GM21528 (cell line): ENCODE data around the gene ACOXL.
A peak's percentile ranks its signal among the peaks of the same experiment; 100 is the strongest.

Experiments
- ATAC-seq: cut with Tn5 transposase; IDR thresholded peaks from one replicate; pipeline ENCODE4 v1.9.1; 2021; ENCODE audit warnings: mild to moderate bottlenecking, moderate library complexity; ENCODE audit not compliant: unreplicated experiment, low FRiP score

ACOXL gene

DNA sequence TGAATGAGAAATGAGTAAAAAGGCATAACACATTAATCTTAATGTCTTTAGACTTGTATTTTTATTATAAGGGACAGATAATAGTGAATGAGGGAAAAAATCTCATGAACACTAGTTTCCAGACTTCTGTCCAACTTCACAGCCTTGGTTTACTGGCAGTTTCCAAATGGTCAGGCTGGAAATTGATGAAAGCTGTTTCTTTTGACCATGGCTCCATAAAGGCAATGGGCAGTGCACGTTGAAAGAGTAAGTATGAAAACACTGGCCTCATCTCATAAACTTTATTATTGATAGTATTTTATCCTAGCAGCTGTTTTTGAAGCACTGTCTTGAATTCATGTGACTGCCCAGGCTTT lies 411.4 kb downstream of the ACOXL start:
- ATAC-seq: no peak

GRCh38 chr2:111145103-111145760 lies 412.9 kb downstream of the ACOXL start:
- ATAC-seq: no peak

DNA sequence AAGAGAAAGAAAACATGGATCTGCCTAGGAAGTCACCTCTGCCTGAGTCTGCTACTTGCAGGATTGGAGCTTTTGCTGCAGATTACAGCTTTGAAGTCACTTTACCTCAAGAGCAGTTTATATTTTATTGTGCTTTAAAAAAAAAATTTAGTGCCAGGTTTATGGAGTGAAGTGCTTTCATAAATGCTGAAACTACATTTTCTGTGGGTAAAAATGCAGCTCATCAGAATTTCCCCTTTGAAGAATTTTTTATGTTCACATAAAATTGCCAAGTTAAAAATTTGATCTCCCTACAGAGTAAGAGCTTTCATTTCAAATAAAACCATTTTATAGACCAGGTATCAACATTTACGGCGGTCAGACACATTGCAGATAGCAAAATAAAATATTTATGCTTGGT lies 413.6 kb downstream of the ACOXL start:
- ATAC-seq: no peak

- no peak for ATAC-seq
Measured at GRCh38 chr2:111148225-111148873, 416.0 kb downstream of the ACOXL start.

GRCh38 chr2:111148925-111149324 lies 416.6 kb downstream of the ACOXL start:
- ATAC-seq: no peak

DNA sequence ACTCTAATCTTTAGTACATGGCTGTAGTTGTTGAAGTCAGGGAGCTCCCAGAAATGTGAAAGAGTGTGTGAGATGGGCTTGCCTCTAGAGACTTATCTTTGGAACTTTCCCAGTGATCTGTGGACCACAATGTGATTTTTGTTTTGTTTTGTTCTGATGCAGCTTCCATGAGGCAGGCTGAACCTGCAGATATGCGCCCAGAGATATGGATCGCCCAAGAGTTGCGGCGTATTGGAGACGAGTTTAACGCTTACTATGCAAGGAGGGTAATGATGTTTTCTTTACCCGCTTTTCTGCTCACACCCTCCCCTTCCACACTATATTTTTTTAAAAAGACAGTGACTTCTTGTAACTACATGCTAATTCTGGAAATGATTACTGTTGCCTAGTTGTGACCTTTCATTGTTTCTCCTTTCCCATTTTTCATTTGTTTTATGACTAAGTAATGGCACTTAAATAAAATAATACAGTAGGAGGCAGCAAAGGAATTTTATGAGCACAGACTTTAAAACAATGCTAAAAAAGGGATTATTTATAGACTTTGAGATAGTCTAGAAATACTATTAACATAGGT lies 417.6 kb downstream of the ACOXL start:
- no peak for ATAC-seq

GRCh38 chr2:111154758-111155157 lies 422.4 kb downstream of the ACOXL start:
- no peak for ATAC-seq

GRCh38 chr2:111155610-111156009 lies 423.2 kb downstream of the ACOXL start:
- no peak for ATAC-seq

- ATAC-seq: no peak
Measured at GRCh38 chr2:111156529-111156928, 424.2 kb downstream of the ACOXL start.

DNA sequence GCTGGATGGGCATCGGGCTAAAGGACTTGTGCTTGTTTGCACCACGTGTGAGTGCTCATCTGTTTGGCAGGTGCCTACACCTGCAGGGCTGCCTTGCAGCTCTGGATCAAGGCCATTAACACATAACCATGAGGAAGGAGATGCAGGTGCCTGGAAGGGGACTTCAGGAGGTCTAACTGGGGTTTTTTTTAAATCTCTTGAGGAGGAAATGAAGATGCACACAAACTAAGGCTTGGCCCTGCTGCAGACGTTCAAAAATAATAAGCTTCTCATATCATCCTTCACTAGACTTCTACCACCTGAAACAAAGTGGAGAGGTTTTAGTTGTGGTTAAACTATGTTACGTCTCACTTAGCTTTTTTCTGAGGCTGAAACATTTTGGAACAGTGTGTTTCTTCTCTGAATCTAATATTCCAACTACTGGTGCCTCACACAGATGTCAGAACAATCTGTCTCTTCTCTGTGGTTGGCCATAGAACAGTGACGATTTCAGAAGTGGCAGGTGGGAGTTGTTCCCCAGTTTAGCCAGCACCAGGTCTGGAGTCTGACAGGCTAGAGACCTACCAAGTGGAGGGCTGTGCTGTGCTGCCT lies 424.8 kb downstream of the ACOXL start:
- ATAC-seq: peak; percentile 70

- peak; percentile 66 for ATAC-seq
Measured at GRCh38 chr2:111157798-111158197, 425.4 kb downstream of the ACOXL start.

DNA sequence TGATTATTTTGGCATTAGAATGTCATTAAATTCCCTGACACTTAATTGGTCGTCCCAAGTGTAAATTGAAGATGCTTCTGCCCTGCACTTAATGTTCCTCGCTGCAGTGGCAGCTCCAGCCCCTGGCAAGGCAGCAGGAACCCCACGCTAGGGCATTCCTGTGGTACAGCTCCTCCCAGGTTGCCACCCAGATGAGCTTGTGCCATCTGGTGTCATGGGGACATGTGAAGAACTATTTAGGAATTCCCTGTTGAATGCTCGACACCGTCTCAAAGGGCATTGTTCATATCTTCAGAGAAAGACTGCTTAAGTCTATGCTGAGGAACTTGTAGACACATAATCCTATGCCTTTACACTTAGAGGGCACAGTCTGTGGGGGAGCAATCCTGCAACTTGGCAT lies 427.3 kb downstream of the ACOXL start:
- ATAC-seq: no peak

- no peak for ATAC-seq
Measured at GRCh38 chr2:111160758-111161157, 428.4 kb downstream of the ACOXL start.

GRCh38 chr2:111161971-111162370 lies 429.6 kb downstream of the ACOXL start:
- ATAC-seq: no peak

DNA sequence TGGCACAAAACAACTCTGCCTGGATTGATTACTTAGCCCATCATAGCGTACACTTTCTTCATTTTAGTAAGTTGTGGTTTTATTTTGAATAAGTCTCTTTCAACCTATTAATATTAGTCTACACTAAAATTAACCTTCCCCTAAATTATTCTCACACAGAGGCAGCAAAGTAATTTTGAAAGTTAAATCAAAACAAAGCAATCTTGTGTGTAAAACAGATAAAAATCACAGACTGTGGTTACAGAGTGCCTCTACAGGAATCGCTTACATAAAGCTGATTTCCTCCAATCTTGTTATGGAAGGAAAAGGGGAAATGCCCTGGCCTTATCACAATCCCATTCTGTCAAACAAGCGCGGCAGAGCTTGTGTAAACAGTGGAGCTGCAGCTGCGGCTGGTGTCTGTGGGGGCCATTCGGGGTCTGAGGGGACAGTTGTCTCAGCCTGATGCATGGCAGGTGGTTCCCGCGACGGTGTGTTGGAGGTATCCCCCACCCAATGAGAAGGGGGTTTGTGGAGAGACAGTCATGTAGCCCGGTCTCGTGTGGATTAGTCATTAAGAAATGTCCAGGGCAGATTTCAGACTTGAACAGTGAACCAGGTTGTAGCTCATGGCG lies 430.5 kb downstream of the ACOXL start:
- ATAC-seq: no peak

- ATAC-seq: no peak
Measured at GRCh38 chr2:111164078-111164477, 431.7 kb downstream of the ACOXL start.

GRCh38 chr2:111165084-111165483 lies 432.7 kb downstream of the ACOXL start:
- ATAC-seq: no peak

GRCh38 chr2:111166115-111166514 lies 433.7 kb downstream of the ACOXL start:
- ATAC-seq: no peak

GRCh38 chr2:111167076-111167862 lies 434.9 kb downstream of the ACOXL start:
- ATAC-seq: no peak

- ATAC-seq: no peak
Measured at GRCh38 chr2:111167863-111168162, 435.4 kb downstream of the ACOXL start.
